ENCODE measurements around the gene TMPRSS3. TPM values are rescaled to one million over a fixed set of nuclear protein-coding genes. Genes with fewer than 3 reads are reported as not detected.

The TMPRSS3 gene
- total RNA-seq, 1 donor from 2014 or later, result not detected

DNA sequence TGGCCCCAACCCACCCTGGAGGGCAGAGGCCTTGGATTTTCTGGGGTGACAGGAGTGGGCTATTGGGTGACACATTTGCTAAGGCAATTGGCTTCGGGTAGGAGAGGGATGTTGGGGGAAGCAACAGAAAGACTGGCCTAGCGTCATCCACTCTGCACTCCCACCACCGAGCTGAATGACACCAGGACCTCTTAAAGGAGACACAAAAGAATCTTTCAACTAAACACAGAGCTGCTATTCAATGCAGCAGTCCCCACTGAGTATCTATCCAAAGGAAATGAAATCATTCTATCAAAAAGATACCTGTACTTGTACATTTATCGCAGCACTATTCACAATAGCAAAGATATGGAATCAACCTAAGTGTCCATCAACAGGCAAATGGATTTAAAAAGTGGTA, 51.2 kb downstream of the TMPRSS3 start:
- POLR2A ChIA-PET, result no interaction called here
- H3K36me3 Mint-ChIP-seq (ENCODE audit: low read depth), result no peaks in the 10 kb centered on the region
- no peak overlapping the region for H3K4me3 Mint-ChIP-seq
- ATAC-seq (ENCODE audit: low read depth) (no peak), DNase-seq (no peak)
- H3K27me3 Mint-ChIP-seq, result peaks cover 3% of the 10 kb centered on the region
- CTCF ChIA-PET, result no interaction called here
- no peaks in the 10 kb centered on the region for H3K4me1 Mint-ChIP-seq
- TF ChIP-seq, protein P1, sequence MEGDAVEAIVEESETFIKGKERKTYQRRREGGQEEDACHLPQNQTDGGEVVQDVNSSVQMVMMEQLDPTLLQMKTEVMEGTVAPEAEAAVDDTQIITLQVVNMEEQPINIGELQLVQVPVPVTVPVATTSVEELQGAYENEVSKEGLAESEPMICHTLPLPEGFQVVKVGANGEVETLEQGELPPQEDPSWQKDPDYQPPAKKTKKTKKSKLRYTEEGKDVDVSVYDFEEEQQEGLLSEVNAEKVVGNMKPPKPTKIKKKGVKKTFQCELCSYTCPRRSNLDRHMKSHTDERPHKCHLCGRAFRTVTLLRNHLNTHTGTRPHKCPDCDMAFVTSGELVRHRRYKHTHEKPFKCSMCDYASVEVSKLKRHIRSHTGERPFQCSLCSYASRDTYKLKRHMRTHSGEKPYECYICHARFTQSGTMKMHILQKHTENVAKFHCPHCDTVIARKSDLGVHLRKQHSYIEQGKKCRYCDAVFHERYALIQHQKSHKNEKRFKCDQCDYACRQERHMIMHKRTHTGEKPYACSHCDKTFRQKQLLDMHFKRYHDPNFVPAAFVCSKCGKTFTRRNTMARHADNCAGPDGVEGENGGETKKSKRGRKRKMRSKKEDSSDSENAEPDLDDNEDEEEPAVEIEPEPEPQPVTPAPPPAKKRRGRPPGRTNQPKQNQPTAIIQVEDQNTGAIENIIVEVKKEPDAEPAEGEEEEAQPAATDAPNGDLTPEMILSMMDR (IDR thresholded peaks at IDR 0.05), result no peak
- H3K9me3 Mint-ChIP-seq, result no peaks in the 10 kb centered on the region
- intact Hi-C loops (cut with micrococcal nuclease), result no loop called here
- no peak overlapping the region for H3K27ac Mint-ChIP-seq

DNA sequence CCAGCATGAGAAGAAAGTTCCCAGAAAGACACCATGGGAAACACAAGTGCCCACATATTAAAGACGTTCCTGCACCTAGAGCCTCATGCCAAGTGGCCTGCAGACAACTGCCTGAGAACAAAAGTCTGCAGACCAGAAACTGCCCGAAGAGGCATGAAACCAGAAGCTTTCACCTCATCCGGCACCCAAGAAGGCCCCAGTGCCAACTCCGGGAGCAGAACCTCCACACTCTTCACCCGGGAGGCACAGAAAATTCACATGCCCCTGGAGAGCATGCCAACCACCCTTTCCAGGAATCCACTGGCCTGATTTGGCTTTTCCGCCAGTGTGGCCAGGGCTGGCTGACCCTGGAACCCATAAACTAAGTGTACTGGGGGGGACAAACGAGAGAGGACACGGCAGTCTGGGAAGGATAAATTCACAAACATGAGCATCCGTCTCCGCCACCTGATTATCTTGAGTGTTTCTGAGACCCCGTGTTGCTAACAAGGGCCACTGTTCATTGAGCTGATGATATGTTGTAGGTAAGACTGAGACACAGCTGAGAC, 51.8 kb downstream of the TMPRSS3 start:
- DNase-seq (no peak), ATAC-seq (ENCODE audit: low read depth) (no peak)
- Mint-ChIP-seq H3K9me3 (no peaks in the 10 kb centered on the region), H3K27me3 (peaks cover 3% of the 10 kb centered on the region), H3K36me3 (ENCODE audit: low read depth) (no peaks in the 10 kb centered on the region), H3K27ac (no peak overlapping the region), H3K4me3 (no peak overlapping the region), H3K4me1 (no peaks in the 10 kb centered on the region)
- TF ChIP-seq, protein P1 (IDR thresholded peaks at IDR 0.05), result no peak
- CTCF ChIA-PET, result no interaction called here
- intact Hi-C loops (cut with micrococcal nuclease), result no loop called here
- POLR2A ChIA-PET, result no interaction called here

DNA sequence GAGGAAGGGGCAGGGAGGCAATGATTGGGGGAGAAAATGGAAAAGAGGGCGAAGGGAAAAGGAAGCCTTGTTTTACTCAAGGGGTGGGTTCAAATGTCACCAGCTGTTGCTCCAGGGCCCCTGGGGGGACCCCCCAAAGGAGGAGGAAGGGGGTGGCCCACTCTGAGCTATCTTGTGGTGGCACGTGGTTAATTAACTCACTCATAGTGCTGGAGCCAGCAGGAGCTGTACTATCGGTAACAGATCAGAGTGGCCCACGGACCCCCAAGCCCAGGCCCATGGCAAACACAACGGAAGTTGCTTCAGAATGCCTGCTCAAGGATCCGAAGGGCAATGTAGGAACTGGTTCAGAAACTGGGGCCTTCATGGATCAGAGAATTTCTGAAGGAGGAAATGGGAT, 52.3 kb downstream of the TMPRSS3 start:
- Mint-ChIP-seq H3K9me3 (no peaks in the 10 kb centered on the region), H3K27ac (no peak overlapping the region), H3K27me3 (peaks cover 3% of the 10 kb centered on the region), H3K4me1 (no peaks in the 10 kb centered on the region), H3K36me3 (ENCODE audit: low read depth) (no peaks in the 10 kb centered on the region), H3K4me3 (no peak overlapping the region)
- intact Hi-C loops (cut with micrococcal nuclease), result no loop called here
- POLR2A ChIA-PET, result no interaction called here
- TF ChIP-seq, protein P1 (IDR thresholded peaks at IDR 0.05), result no peak
- DNase-seq, result no peak
- CTCF ChIA-PET, result no interaction called here
- no peak for ATAC-seq (ENCODE audit: low read depth)

DNA sequence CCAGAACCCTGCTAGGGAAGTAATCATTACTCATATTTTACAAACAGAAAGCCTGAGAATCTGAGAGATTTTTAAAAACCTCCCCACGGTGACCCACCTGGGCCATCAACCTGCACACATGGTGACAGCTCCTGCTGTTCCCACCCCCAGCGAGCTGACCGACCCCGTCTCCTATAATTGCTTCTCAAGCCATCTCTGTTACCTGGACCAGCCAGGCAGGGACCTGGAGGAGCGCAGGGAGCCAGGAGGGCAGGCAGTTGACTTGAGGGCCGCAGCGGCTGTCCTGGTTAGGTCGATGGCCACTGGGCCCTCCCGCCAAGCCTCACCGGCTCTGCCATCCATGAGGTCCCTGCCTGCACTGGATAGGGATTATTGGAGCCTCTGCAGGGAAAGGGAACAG, 52.8 kb downstream of the TMPRSS3 start:
- TF ChIP-seq, protein P1 (IDR thresholded peaks at IDR 0.05), result no peak
- Mint-ChIP-seq H3K36me3 (ENCODE audit: low read depth) (no peaks in the 10 kb centered on the region), H3K9me3 (no peaks in the 10 kb centered on the region), H3K27ac (no peak overlapping the region), H3K4me1 (peaks cover 3% of the 10 kb centered on the region), H3K4me3 (no peak overlapping the region), H3K27me3 (peaks cover 3% of the 10 kb centered on the region)
- ATAC-seq (ENCODE audit: low read depth) (no peak), DNase-seq (no peak)
- ChIA-PET CTCF (no interaction called here), POLR2A (no interaction called here)
- intact Hi-C loops (cut with micrococcal nuclease), result no loop called here

DNA sequence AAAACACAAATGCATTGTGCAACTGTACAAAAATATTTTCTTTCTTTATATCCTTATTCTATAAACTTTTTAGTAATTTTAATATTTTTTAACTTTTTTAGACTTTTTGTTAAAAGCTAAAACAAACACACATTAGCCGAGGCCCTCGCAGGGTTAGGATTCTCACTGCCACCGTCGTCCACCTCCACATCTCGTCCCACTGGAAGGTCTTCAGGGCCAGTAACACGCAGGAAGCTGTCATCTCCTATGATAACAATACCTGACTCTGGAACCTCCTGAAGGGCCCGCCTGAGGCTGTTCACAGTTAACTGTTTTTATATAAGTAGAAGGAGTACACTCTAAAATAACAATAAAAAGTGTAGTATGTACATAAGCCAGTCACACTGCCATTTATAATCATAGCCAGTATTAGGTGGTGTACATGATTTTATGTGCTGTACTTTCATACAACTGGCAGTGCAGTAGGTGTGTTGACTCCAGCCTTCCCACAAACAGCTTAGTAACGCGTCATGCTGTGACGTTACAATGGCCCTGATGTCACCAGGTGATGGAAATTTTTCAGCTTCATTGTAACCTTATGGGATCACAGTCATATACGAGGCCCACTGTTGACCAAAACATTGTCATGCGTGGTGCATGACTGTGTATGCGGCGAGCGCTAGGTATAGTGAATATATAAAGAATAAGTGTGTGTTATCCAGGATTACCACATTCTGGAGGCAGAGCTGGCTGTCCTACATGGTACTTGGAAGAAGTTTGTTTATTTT, 53.9 kb downstream of the TMPRSS3 start:
- H3K9me3 Mint-ChIP-seq, result peaks cover 2% of the 10 kb centered on the region
- ChIA-PET POLR2A (interaction anchor here (0.6 kb wide), 2 partner anchors 108 to 213 kb away, joined by 5 read pairs; no protein-coding TSS in a partner anchor), CTCF (no interaction called here)
- no peak overlapping the region for H3K4me3 Mint-ChIP-seq
- no peaks in the 10 kb centered on the region for H3K36me3 Mint-ChIP-seq (ENCODE audit: low read depth)
- ATAC-seq (ENCODE audit: low read depth) (no peak), DNase-seq (no peak)
- intact Hi-C loops (cut with micrococcal nuclease), result no loop called here
- H3K27ac Mint-ChIP-seq, result no peak overlapping the region
- TF ChIP-seq, protein P1 (IDR thresholded peaks at IDR 0.05), result no peak
- peaks cover 10% of the 10 kb centered on the region for H3K4me1 Mint-ChIP-seq
- H3K27me3 Mint-ChIP-seq, result peaks cover 12% of the 10 kb centered on the region
